H9 (cell line): ENCODE results near the gene SLC6A3. TPM values are rescaled to one million over a fixed set of nuclear protein-coding genes. Genes with fewer than 3 reads are reported as not detected.

Source experiments
- DNase-seq: peaks from one replicate; pipeline ENCODE4 v3.0.0-alpha.2; 2017
- H2AFZ ChIP-seq: one replicate; pipeline ENCODE4 v1.6.1; 2013; ENCODE audit warnings: mild to moderate bottlenecking, low read length, control low read depth, moderate library complexity
- H2AK5ac ChIP-seq: 2 replicates; pipeline ENCODE4 v1.6.1; 2013; ENCODE audit warnings: low read length, control low read depth, mixed read lengths; ENCODE audit not compliant: insufficient read length
- H2BK120ac ChIP-seq: one replicate; pipeline ENCODE4 v1.6.1; 2013; ENCODE audit warnings: low read depth, mild to moderate bottlenecking, low read length, control low read depth, inconsistent platforms; ENCODE audit not compliant: poor library complexity, severe bottlenecking
- H2BK12ac ChIP-seq: 2 replicates; pipeline ENCODE4 v1.6.1; 2013; ENCODE audit warnings: low read length, control low read depth, mixed read lengths, low read depth; ENCODE audit not compliant: insufficient read length
- H2BK15ac ChIP-seq: 2 replicates; pipeline ENCODE4 v1.6.1; 2013; ENCODE audit warnings: low read depth, low read length, control low read depth
- H2BK20ac ChIP-seq: one replicate; pipeline ENCODE4 v1.6.1; 2013; ENCODE audit warnings: low read depth, mild to moderate bottlenecking, low read length, control low read depth, inconsistent platforms; ENCODE audit not compliant: poor library complexity, severe bottlenecking
- H2BK5ac ChIP-seq: 2 replicates; pipeline ENCODE4 v1.6.1; 2013; ENCODE audit warnings: low read length, control low read depth, mixed read lengths; ENCODE audit not compliant: insufficient read length
- H3K14ac ChIP-seq: 2 replicates; pipeline ENCODE4 v1.6.1; 2013; ENCODE audit warnings: low read length, control low read depth; ENCODE audit not compliant: insufficient read depth
- H3K18ac ChIP-seq: 2 replicates; pipeline ENCODE4 v1.6.1; 2013; ENCODE audit warnings: low read depth, mild to moderate bottlenecking, mixed read lengths, low read length, control low read depth; ENCODE audit not compliant: insufficient read length
- H3K23ac ChIP-seq: 2 replicates; pipeline ENCODE4 v1.6.1; 2013; ENCODE audit warnings: low read length, control low read depth, mixed read lengths, low read depth; ENCODE audit not compliant: insufficient read length
- H3K23me2 ChIP-seq: 2 replicates; pipeline ENCODE4 v1.6.1; 2013; ENCODE audit warnings: low read depth, mild to moderate bottlenecking, mixed read lengths, low read length, control low read depth; ENCODE audit not compliant: insufficient read length, poor library complexity, severe bottlenecking
- H3K27ac ChIP-seq: 2 replicates; pipeline ENCODE4 v1.5.1; 2013; ENCODE audit warnings: low read length, control low read depth, mixed read lengths, low read depth; ENCODE audit not compliant: insufficient read length
- H3K27me3 ChIP-seq: 2 replicates; pipeline ENCODE4 v1.6.1; 2013; ENCODE audit warnings: low read length, control low read depth, inconsistent platforms; ENCODE audit not compliant: insufficient read depth
- H3K4ac ChIP-seq: 2 replicates; pipeline ENCODE4 v1.6.1; 2013; ENCODE audit warnings: low read depth, mild to moderate bottlenecking, control low read depth, inconsistent platforms, low read length, moderate library complexity
- H3K4me1 ChIP-seq: 2 replicates; pipeline ENCODE4 v1.6.1; 2013; ENCODE audit warnings: low read length, control low read depth, inconsistent platforms; ENCODE audit not compliant: insufficient read depth
- H3K4me2 ChIP-seq: 2 replicates; pipeline ENCODE4 v1.6.1; 2013; ENCODE audit warnings: low read length, control low read depth, mixed read lengths; ENCODE audit not compliant: insufficient read length, insufficient read depth
- H3K56ac ChIP-seq: 2 replicates; pipeline ENCODE4 v1.6.1; 2013; ENCODE audit warnings: low read depth, mild to moderate bottlenecking, mixed read lengths, low read length, control low read depth; ENCODE audit not compliant: insufficient read length
- H3K79me1 ChIP-seq: 2 replicates; pipeline ENCODE4 v1.6.1; 2013; ENCODE audit warnings: low read depth, mild to moderate bottlenecking, moderate library complexity, low read length, control low read depth, inconsistent platforms; ENCODE audit not compliant: insufficient read depth, poor library complexity, severe bottlenecking
- H3K79me2 ChIP-seq: 2 replicates; pipeline ENCODE4 v1.6.1; 2013; ENCODE audit warnings: low read length, control low read depth, inconsistent platforms; ENCODE audit not compliant: insufficient read depth
- H3K9ac ChIP-seq: 2 replicates; pipeline ENCODE4 v1.6.1; 2013; ENCODE audit warnings: low read length, control low read depth, mixed read lengths; ENCODE audit not compliant: insufficient read length; ENCODE audit errors: extremely low read depth
- H3K9me3 ChIP-seq: one replicate; pipeline ENCODE4 v1.6.1; 2013; ENCODE audit warnings: low read depth, low read length, inconsistent platforms; ENCODE audit not compliant: control insufficient read depth
- H3T11ph ChIP-seq: one replicate; pipeline ENCODE4 v1.6.1; 2013; ENCODE audit warnings: mild to moderate bottlenecking, low read length, control low read depth, inconsistent platforms
- H4K20me1 ChIP-seq: one replicate; pipeline ENCODE4 v1.6.1; 2013; ENCODE audit not compliant: control insufficient read depth, insufficient read length, insufficient read depth
- H4K5ac ChIP-seq: 2 replicates; pipeline ENCODE4 v1.6.1; 2013; ENCODE audit warnings: low read depth, mild to moderate bottlenecking, mixed read lengths, low read length, control low read depth; ENCODE audit not compliant: insufficient read length
- H4K8ac ChIP-seq: replicated peaks from 2 replicates; pipeline ENCODE4 v1.6.1; 2013; ENCODE audit warnings: low read length, control low read depth, mixed read lengths, low read depth; ENCODE audit not compliant: insufficient read length
- H4K91ac ChIP-seq: 2 replicates; pipeline ENCODE4 v1.6.1; 2013; ENCODE audit warnings: low read depth, mild to moderate bottlenecking, moderate library complexity, mixed read lengths, low read length, control low read depth; ENCODE audit not compliant: insufficient read length
- H3K27ac Mint-ChIP-seq, 3 experiments: 2 replicates in 2 of 3; 3 replicates in 1 of 3; pipeline ENCODE4 v1.8.0; 2020 to 2021; ENCODE audit warnings: mixed read lengths in 3 of 3, mild to moderate bottlenecking in 1 of 3, moderate library complexity in 1 of 3
- H3K27me3 Mint-ChIP-seq: 2 replicates; pipeline ENCODE4 v1.8.0; 2021; ENCODE audit warnings: low read depth, mild to moderate bottlenecking, moderate library complexity, mixed read lengths
- H3K36me3 Mint-ChIP-seq, 3 experiments: 2 replicates in 2 of 3; 3 replicates in 1 of 3; pipeline ENCODE4 v1.8.0; 2020 to 2021; ENCODE audit warnings: low read depth in 3 of 3, mixed read lengths in 3 of 3; ENCODE audit not compliant: insufficient read depth in 1 of 3
- H3K4me1 Mint-ChIP-seq, 2 experiments: 2 replicates each; pipeline ENCODE4 v1.8.0; 2020; ENCODE audit warnings: mixed read lengths in 2 of 2
- H3K4me3 Mint-ChIP-seq, 2 experiments: 2 replicates in 1 of 2; 3 replicates in 1 of 2; pipeline ENCODE4 v1.8.0; 2020 to 2021; ENCODE audit warnings: mild to moderate bottlenecking in 2 of 2, mixed read lengths in 2 of 2, moderate library complexity in 1 of 2
- H3K9me3 Mint-ChIP-seq, 2 experiments: 2 replicates in 1 of 2; 3 replicates in 1 of 2; pipeline ENCODE4 v1.8.0; 2020; ENCODE audit warnings: mild to moderate bottlenecking in 2 of 2, mixed read lengths in 2 of 2, moderate library complexity in 1 of 2
- CTCF ChIP-seq: fragments of 200-600 bp; sonication (generic); conservative IDR thresholded peaks from 3 replicates; pipeline ENCODE4 v1.8.0; 2021; ENCODE audit warnings: antibody characterized with exemption, mild to moderate bottlenecking
- WGBS: extraction: QIAGEN DNeasy Blood & Tissue Kit; methylation state at CpG from one replicate; pipeline ENCODE4 v1.1.7; 2013; ENCODE audit warnings: missing lambda C conversion rate, low lambda C conversion rate, mixed read lengths; ENCODE audit not compliant: insufficient read length; ENCODE audit errors: extremely low coverage; 5-methylcytosine and 5-hydroxymethylcytosine counted together
- total RNA-seq: library from RNA; stranded (reverse); gene quantifications from 2 replicates; pipeline ENCODE4 v1.2.1, GENCODE V29; 2021

Gene SLC6A3
- total RNA-seq, 1 experiment from 2014 or later, result 0.61 TPM

GRCh38 chr5:1430121-1430795 is 15.0 kb downstream of the SLC6A3 start:
- H3K27ac ChIP-seq, result no peak overlapping the region
- H3K4me1 ChIP-seq, result no peaks in the 10 kb centered on the region
- no peak overlapping the region for H2BK12ac ChIP-seq
- H3K27me3 ChIP-seq, result no peaks in the 10 kb centered on the region
- WGBS, result no CpG with 5 or more reads among the region's 26 CpGs
- Mint-ChIP-seq H3K36me3 (peaks cover 6 to 8% (median 7%) of the 10 kb centered on the region in 3 experiments), H3K4me3 (no peak overlapping the region), H3K27ac (no peak overlapping the region), H3K9me3 (peaks cover 56 to 58% of the 10 kb centered on the region in 2 experiments), H3K27me3 (peaks cover 41% of the 10 kb centered on the region), H3K4me1 (no peaks in the 10 kb centered on the region)
- no peak overlapping the region for H3K18ac ChIP-seq
- no peak overlapping the region for H4K91ac ChIP-seq
- H4K5ac ChIP-seq, result no peak overlapping the region
- no peak overlapping the region for H2AFZ ChIP-seq
- H2AK5ac ChIP-seq, result no peak overlapping the region
- H4K20me1 ChIP-seq, result peaks cover 4% of the 10 kb centered on the region
- H3K4me2 ChIP-seq, result no peak overlapping the region
- H3K23me2 ChIP-seq, result no peaks in the 10 kb centered on the region
- no peak overlapping the region for H3K56ac ChIP-seq
- H2BK15ac ChIP-seq, result no peak overlapping the region
- H3K79me1 ChIP-seq, result no peaks in the 10 kb centered on the region
- H3K14ac ChIP-seq, result no peak overlapping the region; the same call in 1 of the 2 replicates
- no peaks in the 10 kb centered on the region for H3K79me2 ChIP-seq
- H3K4ac ChIP-seq, result no peak overlapping the region
- no peak overlapping the region for H2BK20ac ChIP-seq
- no peak overlapping the region for H3T11ph ChIP-seq
- no peak for TF ChIP-seq CTCF
- no peak overlapping the region for H3K9ac ChIP-seq
- DNase-seq, result no peak
- H2BK120ac ChIP-seq, result no peak overlapping the region
- H4K8ac ChIP-seq, result no peak overlapping the region
- no peak overlapping the region for H2BK5ac ChIP-seq
- H3K23ac ChIP-seq, result no peak overlapping the region
- H3K9me3 ChIP-seq, result peaks cover 7% of the 10 kb centered on the region
